AG04449 (cell line): ENCODE measurements around the gene ALS2CL.

ENCODE experiments used
- CTCF ChIA-PET: fragments of 350-600 bp; formaldehyde crosslinking; extraction: SDS; loops from one replicate; lab custom pipeline; 2021; ENCODE audit warnings: antibody characterized with exemption; lab: Yijun Ruan, JAX
- POLR2A ChIA-PET: fragments of 400-600, 350-600 bp; formaldehyde crosslinking; extraction: SDS; loops from one replicate; lab custom pipeline; 2020; ENCODE audit warnings: antibody characterized with exemption, inconsistent platforms; lab: Yijun Ruan, JAX
- DNase-seq: peaks from one replicate; pipeline ENCODE4 v3.0.0-alpha.2; 2010; ENCODE audit warnings: low read depth, low spot score
- H3K4me3 ChIP-seq: 2 replicates; pipeline ENCODE4 v1.5.1; 2011; ENCODE audit warnings: low read depth, mild to moderate bottlenecking, control low read depth, low read length
- TF ChIP-seq, protein P1 (sequence below): IDR thresholded peaks from one replicate; pipeline ENCODE4 v1.5.1; 2011; ENCODE audit warnings: mild to moderate bottlenecking, moderate library complexity, low read length, control low read depth, inconsistent platforms; ENCODE audit not compliant: insufficient read depth; ENCODE audit errors: missing control alignments

The ALS2CL gene

DNA sequence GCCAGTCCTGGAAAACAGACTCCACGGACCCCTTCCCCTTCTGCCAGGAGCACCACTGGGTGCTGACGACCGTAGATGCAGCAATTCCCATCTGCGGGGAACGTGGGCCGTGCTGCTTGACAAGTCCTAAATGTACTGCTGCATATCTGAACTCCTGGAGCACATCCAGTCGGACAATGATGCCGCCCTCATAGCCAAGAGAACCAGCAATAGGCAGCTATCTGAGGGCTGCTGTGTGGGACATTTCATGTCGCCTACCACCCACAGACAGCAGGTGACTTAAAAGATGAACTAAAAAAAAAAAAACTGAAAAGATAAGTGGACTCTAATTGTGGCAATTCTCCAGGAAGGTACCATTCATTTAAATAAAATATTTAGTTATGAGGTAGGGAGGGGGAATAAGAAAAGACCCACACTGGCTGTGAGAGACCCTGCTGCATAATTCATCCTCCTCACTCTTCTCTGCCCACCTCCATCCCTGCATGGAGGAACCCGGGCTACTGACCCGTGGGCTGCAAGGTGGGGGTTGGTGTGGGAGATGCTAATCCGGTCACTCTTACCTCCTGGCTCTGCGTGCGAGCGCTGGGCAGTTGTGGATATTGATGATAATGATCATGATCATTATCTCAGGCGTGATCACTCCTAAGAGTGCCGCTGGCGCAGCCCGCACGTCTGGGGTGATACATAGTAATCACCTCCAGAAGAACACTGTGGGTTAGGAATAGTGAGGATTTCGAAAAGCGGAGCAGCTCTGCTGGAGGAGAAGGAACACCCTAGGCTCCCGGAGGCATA, 28.3 kb downstream of the ALS2CL start:
- no peak overlapping the region for H3K4me3 ChIP-seq
- TF ChIP-seq, protein P1, sequence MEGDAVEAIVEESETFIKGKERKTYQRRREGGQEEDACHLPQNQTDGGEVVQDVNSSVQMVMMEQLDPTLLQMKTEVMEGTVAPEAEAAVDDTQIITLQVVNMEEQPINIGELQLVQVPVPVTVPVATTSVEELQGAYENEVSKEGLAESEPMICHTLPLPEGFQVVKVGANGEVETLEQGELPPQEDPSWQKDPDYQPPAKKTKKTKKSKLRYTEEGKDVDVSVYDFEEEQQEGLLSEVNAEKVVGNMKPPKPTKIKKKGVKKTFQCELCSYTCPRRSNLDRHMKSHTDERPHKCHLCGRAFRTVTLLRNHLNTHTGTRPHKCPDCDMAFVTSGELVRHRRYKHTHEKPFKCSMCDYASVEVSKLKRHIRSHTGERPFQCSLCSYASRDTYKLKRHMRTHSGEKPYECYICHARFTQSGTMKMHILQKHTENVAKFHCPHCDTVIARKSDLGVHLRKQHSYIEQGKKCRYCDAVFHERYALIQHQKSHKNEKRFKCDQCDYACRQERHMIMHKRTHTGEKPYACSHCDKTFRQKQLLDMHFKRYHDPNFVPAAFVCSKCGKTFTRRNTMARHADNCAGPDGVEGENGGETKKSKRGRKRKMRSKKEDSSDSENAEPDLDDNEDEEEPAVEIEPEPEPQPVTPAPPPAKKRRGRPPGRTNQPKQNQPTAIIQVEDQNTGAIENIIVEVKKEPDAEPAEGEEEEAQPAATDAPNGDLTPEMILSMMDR, result no peak
- no peak for DNase-seq
- ChIA-PET POLR2A (no interaction called here), CTCF (interaction anchor here (1.0 to 2.5 kb wide), 3 partner anchors 9 to 177 kb away, joined by 3 to 8 read pairs (median 3); no protein-coding TSS in a partner anchor)

DNA sequence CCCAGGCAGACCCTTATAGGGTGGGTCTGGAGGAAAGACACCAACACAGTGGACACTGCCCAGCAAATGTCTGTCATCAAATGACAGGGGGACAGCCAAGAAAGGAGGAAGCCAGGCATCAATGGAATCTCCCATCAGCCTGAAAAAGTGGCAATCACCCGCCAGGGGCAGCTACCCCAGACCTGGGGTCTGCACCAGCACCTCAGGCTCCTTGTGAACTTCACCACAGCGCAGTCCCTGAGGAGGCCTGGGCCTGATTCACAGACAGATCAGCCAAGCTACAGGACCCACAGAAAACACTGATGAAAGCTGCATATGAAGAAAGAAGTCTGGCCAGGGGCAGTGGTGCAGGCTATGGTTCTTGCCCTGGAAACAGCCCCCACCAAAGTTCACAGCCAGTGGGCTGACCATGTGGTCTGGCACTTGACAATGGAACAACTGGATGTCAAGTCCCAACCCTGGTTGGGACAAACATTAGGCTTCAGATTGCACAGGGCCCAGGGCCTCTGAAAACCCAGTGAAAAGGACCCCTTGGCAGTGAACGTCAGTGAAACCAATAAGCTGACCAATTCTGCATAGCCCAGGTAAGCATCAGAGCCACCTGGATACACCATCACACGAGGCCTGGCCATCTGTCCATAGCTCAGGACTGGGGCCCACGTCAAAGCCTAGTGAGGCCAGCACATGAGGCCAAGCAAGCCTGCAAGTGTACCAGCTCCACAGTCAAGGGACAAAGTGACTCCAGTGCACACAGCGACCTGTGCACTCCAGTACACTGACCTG, 29.1 kb downstream of the ALS2CL start:
- TF ChIP-seq, protein P1, result no peak
- CTCF ChIA-PET, result interaction anchor here (1.0 to 1.3 kb wide), 3 partner anchors 10 to 176 kb away, joined by 3 read pairs; no protein-coding TSS in a partner anchor
- no peak for DNase-seq
- H3K4me3 ChIP-seq, result no peak overlapping the region
- POLR2A ChIA-PET, result no interaction called here

DNA sequence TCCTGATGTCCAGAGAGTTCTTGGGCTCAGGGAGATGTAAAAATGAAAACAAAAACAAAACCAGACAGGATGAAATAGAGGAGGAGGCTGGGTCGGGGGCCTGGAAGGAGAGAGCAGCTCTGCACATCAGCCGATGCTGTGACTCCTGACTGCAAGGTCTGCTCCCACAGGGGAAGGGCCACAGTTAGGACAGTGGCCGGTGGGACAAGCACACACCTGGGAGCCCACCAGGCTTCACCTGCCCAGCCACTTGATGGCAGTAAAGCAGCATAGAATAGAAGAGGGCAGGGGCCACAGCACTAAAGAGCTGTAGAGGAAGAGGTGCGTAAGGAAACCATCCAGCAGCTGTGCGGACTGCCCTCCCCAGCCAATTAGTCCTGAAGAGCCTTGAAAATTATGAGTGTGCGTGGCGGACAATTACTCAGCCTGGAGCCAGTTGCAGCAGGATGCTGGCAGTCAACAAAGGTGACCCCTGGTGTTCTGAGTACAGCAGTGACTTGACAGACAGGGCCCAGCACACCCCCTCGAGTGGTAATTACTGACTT, 29.8 kb downstream of the ALS2CL start:
- H3K4me3 ChIP-seq, result no peak overlapping the region
- TF ChIP-seq, protein P1, result no peak
- POLR2A ChIA-PET, result no interaction called here
- CTCF ChIA-PET, result interaction anchor here (1.2 to 1.3 kb wide), 2 partner anchors 34 to 175 kb away, joined by 3 read pairs; no protein-coding TSS in a partner anchor
- DNase-seq, result no peak

DNA sequence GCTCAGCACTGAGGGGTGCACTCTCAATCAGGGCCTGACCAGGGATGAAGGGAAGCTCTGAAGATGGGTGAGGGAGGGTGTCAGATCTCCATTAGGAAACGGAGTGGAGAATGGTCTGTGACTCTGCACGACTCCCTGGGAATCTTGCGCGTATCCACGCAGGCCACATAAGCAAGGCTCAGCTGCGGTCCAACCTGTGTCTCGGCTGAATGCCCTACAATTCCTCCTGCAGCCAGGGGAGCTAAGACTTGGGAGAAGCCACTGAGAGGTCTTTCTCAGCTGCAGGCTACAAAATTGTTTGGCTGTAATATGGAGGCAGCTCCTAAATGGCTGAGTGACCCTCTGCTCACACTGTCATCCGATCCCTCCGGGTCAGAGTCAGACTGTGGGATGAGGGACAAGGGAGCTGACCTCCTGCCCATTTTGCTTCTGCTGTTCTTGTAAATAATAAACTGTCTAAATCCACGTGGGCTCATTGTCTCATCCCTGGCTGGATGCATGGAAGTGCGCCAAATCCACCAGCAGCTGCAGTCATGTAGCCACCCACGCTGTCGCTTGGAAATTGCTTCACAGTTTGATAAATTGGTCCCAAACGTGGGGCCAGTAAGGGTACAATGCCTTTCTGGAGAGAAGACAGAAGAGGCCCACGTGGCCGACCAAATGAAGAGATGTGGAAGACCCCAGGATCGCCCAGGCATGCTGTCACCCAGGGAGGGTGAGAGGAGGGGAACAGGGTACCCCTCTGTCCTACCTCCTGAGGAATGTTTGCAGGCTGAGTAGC, 30.5 kb downstream of the ALS2CL start:
- no peak overlapping the region for H3K4me3 ChIP-seq
- ChIA-PET CTCF (interaction anchor here (1.2 kb wide), 1 partner anchor 10 kb away, joined by 4 read pairs; no protein-coding TSS in a partner anchor), POLR2A (no interaction called here)
- no peak for DNase-seq
- TF ChIP-seq, protein P1, result no peak

DNA sequence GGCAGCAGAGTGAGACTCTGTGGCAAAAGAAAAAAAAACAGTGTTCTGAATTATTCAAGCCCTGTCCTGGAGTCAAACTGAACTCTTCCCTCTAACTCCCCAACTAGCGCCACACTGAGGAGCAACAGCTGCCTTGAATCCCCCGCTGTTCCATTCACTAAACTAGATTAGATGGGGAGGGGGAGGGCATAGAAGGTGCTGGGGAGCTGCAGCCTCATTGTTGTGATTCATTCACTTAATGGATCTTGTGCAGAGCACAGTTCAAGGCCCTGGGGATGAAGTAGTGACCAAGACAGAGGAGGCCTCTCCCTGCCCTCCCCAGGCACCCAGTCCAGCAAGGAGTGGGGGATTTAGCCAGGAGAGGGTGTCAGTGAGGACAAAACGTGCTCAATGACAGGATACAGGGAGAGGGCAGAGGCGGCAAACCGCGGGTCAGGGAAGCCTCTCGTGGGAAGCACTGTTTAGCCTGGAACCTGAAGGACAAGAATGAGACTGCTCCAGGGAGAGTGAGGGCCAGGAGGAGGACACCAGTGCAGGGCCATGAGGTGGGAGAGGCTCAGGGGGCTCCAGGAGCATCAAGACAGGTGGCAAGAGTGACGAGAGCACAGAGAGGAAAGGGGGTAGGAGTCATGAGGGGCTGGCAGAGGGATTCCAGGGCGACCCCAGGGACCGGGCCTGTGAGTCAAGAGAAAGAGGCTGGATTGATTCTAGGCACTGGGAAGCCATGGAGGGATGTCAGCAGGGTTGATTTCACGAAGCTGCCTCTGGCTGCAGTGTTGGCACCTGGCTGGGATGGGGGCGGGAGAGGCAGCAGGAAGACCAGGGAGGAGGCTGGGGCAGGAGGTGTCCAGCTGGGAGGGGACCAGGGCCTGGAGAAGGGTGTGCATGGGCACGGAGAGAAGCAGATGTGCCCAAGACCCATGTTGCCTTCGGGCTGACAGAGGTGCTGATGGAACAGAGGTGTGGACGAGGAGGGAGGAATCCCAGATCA, 31.4 kb downstream of the ALS2CL start:
- DNase-seq, result no peak
- TF ChIP-seq, protein P1, result no peak
- H3K4me3 ChIP-seq, result no peak overlapping the region
- ChIA-PET POLR2A (no interaction called here), CTCF (interaction anchor here (0.7 to 1.5 kb wide), 4 partner anchors 11 to 575 kb away, joined by 3 to 4 read pairs (median 4); no protein-coding TSS in a partner anchor)
